Measurements from ENCODE around the gene MPO. TPM values are rescaled to one million over a fixed set of nuclear protein-coding genes. Genes with fewer than 3 reads are reported as not detected.

Gene MPO
- total RNA-seq, 1 experiment from 2014 or later = not detected

- no peak for DNase-seq
- H2BK15ac ChIP-seq (ENCODE audit: low read depth, low read length) = no peak overlapping the region
- no peak overlapping the region for H2BK20ac ChIP-seq (ENCODE audit: low read depth, low read length, poor library complexity, severe bottlenecking)
- WGBS (ENCODE audit: extremely low coverage, insufficient read length, low lambda C conversion rate) = no CpG with 5 or more reads among the region's 23 CpGs
- H3K23ac ChIP-seq (ENCODE audit: insufficient read length, low read depth, low read length) = no peak overlapping the region
- no peak overlapping the region for H3K27ac ChIP-seq (ENCODE audit: insufficient read length, low read depth, low read length)
- Mint-ChIP-seq H3K4me3 (peak overlapping the region in 1 of 2 experiments; percentile 13; a peak in 1 of 5 replicates), H3K27ac (peak overlapping the region in 1 of 3 experiments; percentile 38; a peak in 1 of 7 replicates), H3K9me3 (no peaks in the 10 kb centered on the region), H3K36me3 (ENCODE audit: insufficient read depth in 1 of 3, low read depth in 3 of 3) (no peaks in the 10 kb centered on the region), H3K27me3 (ENCODE audit: low read depth) (0 out of 2 replicates have a peak, but pooled peaks cover 2% of the 10 kb centered on the region), H3K4me1 (peaks cover 0 to 17% of the 10 kb centered on the region in 2 experiments; a peak in 2 of 4 replicates)
- H3K56ac ChIP-seq (ENCODE audit: insufficient read length, low read depth, low read length) = no peak overlapping the region
- no peak overlapping the region for H4K8ac ChIP-seq (replicated peaks; ENCODE audit: insufficient read length, low read depth, low read length)
- no peak overlapping the region for H2AK5ac ChIP-seq (ENCODE audit: insufficient read length, low read length)
- no peak overlapping the region for H3K9ac ChIP-seq (ENCODE audit: extremely low read depth, insufficient read length, low read length)
- no peak overlapping the region for H4K91ac ChIP-seq (ENCODE audit: insufficient read length, low read depth, low read length)
- no peak overlapping the region for H2BK12ac ChIP-seq (ENCODE audit: insufficient read length, low read depth, low read length)
- no peaks in the 10 kb centered on the region for H3K9me3 ChIP-seq (ENCODE audit: control insufficient read depth, low read depth, low read length)
- no peak overlapping the region for H3T11ph ChIP-seq (ENCODE audit: low read length)
- H3K79me2 ChIP-seq (ENCODE audit: insufficient read depth, low read length) = no peaks in the 10 kb centered on the region
- no peak overlapping the region for H3K4me2 ChIP-seq (ENCODE audit: insufficient read depth, insufficient read length, low read length)
- H3K18ac ChIP-seq (ENCODE audit: insufficient read length, low read depth, low read length) = no peak overlapping the region
- H4K5ac ChIP-seq (ENCODE audit: insufficient read length, low read depth, low read length) = no peak overlapping the region
- H2BK5ac ChIP-seq (ENCODE audit: insufficient read length, low read length) = no peak overlapping the region
- no peak overlapping the region for H2BK120ac ChIP-seq (ENCODE audit: low read depth, low read length, poor library complexity, severe bottlenecking)
- no peaks in the 10 kb centered on the region for H3K23me2 ChIP-seq (ENCODE audit: insufficient read length, low read depth, low read length, poor library complexity, severe bottlenecking)
- H4K20me1 ChIP-seq (ENCODE audit: control insufficient read depth, insufficient read depth, insufficient read length) = no peaks in the 10 kb centered on the region
- no peak overlapping the region; the same call in 1 of the 2 replicates for H3K14ac ChIP-seq (ENCODE audit: insufficient read depth, low read length)
- H2AFZ ChIP-seq (ENCODE audit: low read length) = no peak overlapping the region
- no peak overlapping the region for H3K4ac ChIP-seq (ENCODE audit: low read depth, low read length)
- H3K79me1 ChIP-seq (ENCODE audit: insufficient read depth, low read depth, low read length, poor library complexity, severe bottlenecking) = no peaks in the 10 kb centered on the region
- TF ChIP-seq CTCF (conservative IDR thresholded peaks at IDR 0.05) = no peak
- no peaks in the 10 kb centered on the region for H3K4me1 ChIP-seq (ENCODE audit: insufficient read depth, low read length)
- no peaks in the 10 kb centered on the region for H3K27me3 ChIP-seq (ENCODE audit: insufficient read depth, low read length)
Measured at GRCh38 chr17:58312021-58312630, 31.4 kb upstream of the MPO start.
